ES-I3 (cell line): ENCODE results near the gene ZNF888.
A peak's percentile ranks its signal among the peaks of the same experiment; 100 is the strongest.

Source experiments
- H3K36me3 ChIP-seq: 2 replicates; pipeline ENCODE4 v1.6.1; 2013; ENCODE audit warnings: mild to moderate bottlenecking, low read length, control low read depth, moderate library complexity; ENCODE audit not compliant: insufficient read depth
- H3K4me1 ChIP-seq: 2 replicates; pipeline ENCODE4 v1.6.1; 2013; ENCODE audit warnings: mild to moderate bottlenecking, control low read depth, low read length; ENCODE audit not compliant: insufficient read depth
- H3K9ac ChIP-seq: 2 replicates; pipeline ENCODE4 v1.6.1; 2013; ENCODE audit warnings: low read depth, mild to moderate bottlenecking, low read length, moderate library complexity
- H3K9me3 ChIP-seq: 2 replicates; pipeline ENCODE4 v1.6.1; 2013; ENCODE audit warnings: mild to moderate bottlenecking, low read length, moderate library complexity; ENCODE audit not compliant: control insufficient read depth, insufficient read depth

The ZNF888 gene

DNA sequence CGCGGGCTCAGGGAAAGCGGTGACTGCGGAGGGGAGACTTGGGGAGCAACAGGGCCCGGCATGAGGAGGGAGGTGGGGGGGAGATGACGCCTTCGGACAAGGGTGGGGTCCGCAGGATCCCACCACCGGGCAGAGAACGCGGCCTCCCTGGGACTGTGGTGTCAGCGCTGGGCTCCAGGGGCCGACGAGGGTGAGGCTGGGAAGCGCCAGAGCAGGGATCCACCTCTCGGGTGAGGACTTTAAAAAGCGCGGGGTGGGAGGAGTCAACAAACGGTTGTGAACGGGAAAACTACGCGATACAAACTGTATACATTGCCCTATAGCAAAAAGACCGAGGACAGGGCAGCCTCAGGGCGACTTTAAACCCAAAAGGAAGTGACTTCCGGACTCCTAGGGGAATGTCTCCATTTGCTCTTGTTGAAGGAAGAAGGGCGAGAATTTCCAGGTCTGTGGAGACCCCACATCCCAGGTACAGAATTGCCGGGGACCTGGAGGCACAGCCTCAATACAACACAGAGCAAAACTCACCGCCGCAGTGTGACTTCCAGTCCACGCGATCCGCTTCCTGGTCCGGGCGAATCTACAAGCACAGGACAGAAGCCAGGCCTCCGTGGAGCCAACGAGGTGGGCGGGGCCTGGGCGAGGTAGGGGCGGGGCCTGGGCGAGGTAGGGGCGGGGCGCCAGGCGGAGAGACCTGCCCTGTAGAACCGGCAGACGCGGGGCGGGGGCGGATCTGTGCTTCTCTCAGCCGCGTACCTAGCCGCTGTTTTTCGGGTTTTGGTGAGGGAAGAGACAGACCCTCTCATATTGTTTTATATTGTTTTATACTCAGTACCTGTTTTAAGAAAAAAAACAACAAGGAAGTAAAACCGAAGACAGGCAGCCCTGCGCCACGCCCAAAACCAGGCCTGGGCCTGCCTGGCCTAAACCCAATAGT is at the start of gene ZNF888:
Gene ZNF888 (minus strand): TSS at position 588 of the 937 bp plus-strand sequence. CDS start 5,555 bp downstream, outside the sequence.
- Histone ChIP-seq H3K9me3 (no peaks in the 10 kb centered on the region), H3K4me1 (peaks cover 9% of the 10 kb centered on the region; the same call in 1 of the 2 replicates), H3K9ac (peak within 1 kb of the TSS; percentile 68), H3K36me3 (no peaks in the 10 kb centered on the region)

DNA sequence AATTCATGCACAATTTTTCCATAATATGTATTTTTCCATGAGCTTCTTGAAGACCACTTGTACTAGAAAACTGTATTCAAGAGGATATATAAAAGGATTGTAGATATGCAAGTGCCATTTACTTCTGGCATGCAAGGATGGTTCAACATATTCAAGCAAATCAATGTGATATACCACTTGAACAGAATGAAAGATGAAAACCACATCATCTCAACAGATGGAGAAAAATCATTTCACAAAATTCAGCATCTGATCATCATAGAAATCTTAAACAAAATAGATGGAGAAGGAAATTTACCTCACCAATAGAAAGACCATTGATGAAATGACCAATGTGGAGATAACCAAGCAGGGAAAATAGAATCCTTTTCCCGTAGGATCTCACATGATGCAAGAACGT is 44.5 kb upstream of the ZNF888 start:
- Histone ChIP-seq H3K9me3 (no peaks in the 10 kb centered on the region; the same call in 1 of the 2 replicates), H3K36me3 (no peaks in the 10 kb centered on the region), H3K4me1 (no peaks in the 10 kb centered on the region), H3K9ac (no peak overlapping the region)

DNA sequence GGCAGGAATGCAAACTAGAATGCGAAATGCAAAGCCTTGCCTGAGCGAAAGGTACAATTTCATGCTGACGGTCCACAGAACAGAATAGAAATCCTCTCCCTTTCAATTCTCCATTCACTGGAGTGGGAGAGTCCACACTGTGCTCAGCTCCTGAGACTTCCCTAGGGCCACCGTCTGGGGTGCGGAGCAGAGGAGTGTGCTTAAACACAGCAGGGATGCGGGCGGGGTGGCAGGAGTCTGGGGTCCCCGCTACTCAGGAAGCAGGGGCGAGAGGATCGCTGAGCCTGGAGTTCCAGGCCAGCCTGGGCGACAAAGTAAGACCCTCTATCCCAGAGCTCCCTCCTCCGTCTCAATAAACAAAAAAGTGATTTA is 40.0 kb upstream of the ZNF888 start:
- peaks cover 3% of the 10 kb centered on the region; the same call in 1 of the 2 replicates for H3K36me3 ChIP-seq
- peak overlapping the region; percentile 68 for H3K9ac ChIP-seq
- no peaks in the 10 kb centered on the region for H3K9me3 ChIP-seq
- no peaks in the 10 kb centered on the region for H3K4me1 ChIP-seq

DNA sequence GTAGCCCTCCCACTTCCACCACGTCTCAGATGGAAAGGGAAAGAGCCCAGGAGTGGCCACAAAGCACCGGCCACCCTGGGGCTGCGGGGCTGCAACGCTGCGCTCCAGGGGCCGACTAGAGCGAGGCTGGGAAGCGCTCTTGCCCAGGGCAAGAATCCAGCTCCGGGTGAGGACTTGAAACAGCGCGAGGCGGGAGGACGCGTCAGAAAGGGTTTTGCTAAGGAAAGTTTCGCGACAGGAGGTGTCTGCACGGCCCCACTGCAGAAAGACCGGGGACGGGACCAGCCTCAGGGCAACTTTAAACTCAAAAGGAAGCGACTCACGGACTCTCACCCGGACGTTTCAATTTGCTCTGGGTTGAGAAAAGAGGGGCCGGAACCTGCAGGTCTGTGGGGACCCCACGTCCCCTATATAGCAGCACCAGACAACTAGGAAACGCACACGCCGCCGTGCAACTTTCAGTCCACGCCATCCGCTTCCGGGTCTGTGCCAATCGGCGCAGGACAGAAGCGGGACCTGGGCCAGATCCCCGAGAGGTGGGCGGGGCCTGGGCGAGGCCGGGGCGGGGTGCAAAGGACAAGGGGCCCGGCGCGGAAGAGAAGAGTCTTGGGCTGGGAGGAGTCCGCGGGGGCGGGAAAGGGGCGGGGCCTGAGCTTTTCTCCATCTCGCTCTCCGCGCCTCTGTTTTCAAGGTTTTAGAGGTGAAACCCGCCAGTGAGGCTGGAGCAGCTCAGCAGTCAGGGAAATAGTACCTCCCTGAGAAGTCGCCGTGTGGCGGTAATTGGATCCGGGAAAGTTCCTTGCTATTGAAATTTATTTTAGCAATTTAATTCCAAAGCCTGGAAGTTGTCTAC is 39.4 kb upstream of the ZNF888 start, which contains the start of gene ZNF816:
Gene ZNF816 (minus strand): TSS at position 488 of the 853 bp plus-strand sequence. CDS start 6,792 bp downstream, outside the sequence.
- H3K9me3 ChIP-seq, result no peaks in the 10 kb centered on the region
- peak within 1 kb of the TSS; percentile 92 for H3K9ac ChIP-seq
- peaks cover 3% of the 10 kb centered on the region; the same call in 1 of the 2 replicates for H3K36me3 ChIP-seq
- H3K4me1 ChIP-seq, result no peaks in the 10 kb centered on the region

DNA sequence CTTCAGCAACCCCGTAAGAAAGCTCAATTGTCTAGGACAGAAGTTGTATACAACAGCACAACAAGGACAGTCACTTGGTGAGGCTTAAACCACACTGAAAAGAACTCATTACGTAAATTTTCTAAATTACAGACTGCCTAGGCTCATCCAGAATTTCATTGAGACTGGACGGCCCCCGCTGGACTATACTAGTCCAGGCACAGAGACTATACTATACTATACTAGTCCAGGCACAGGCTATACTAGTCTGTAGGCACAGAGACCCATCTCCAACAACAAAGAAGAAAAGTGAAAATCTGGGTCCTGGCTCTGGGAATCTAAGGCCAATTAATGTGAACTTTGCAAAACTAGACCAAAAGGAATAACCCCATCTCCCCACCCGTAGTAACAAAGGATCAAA is 38.8 kb upstream of the ZNF888 start:
- no peaks in the 10 kb centered on the region for H3K4me1 ChIP-seq
- no peaks in the 10 kb centered on the region for H3K9me3 ChIP-seq
- peaks cover 3% of the 10 kb centered on the region; the same call in 1 of the 2 replicates for H3K36me3 ChIP-seq
- H3K9ac ChIP-seq, result peak overlapping the region; percentile 92

DNA sequence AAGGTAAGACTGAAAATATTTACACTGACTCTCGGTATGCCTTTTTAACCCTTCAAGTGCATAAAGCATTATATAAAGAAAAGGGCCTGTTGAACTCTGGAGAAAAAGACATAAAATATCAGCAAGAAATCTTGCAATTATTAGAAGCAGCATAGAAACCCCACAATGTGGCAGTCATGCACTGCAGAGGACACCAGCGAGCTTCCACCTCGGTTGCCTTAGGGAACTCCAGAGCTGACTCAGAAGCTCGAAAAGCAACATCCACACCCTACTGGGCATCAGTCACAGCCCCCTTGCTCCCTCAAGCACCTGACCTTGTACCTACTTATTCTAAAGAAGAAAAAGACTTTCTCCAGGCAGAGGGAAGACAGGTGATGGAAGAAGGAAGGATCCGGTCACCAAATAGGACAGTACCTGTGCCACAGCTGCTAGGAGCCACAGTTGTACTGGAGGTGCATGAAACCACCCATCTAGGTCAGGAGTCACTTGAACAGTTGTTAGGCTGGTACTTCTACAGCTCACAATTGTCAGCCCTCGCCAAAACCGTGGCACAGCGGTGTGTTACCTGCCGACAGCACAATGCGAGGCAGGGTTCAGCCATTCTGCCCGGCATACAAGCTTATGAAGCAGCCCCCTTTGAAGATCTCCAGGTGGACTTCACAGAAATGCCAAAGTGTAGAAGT is 36.5 kb upstream of the ZNF888 start:
- Histone ChIP-seq H3K36me3 (peaks cover 7% of the 10 kb centered on the region), H3K9ac (no peak overlapping the region), H3K4me1 (no peaks in the 10 kb centered on the region), H3K9me3 (no peaks in the 10 kb centered on the region)

DNA sequence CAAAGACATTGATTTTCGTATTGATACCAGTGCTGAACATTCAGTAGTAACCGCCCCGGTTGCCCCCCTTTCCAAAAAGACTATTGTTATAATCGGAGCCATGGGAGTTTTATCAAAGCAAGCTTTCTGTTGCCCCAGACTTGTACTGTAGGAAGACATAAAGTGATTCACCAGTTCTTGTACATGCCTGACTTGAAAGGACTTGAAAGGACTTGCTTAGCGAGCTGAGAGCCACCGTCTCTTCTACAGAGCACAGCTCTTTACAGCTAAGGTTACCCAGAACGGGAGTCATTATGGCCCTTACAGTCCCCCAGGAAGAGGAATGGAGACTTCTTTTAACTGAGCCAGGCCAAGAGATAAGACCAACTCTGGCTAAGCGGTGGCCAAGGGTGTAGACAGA is 34.4 kb upstream of the ZNF888 start:
- H3K9ac ChIP-seq, result no peak overlapping the region
- peaks cover 7% of the 10 kb centered on the region for H3K36me3 ChIP-seq
- H3K4me1 ChIP-seq, result no peaks in the 10 kb centered on the region
- H3K9me3 ChIP-seq, result peaks cover 7% of the 10 kb centered on the region; the same call in 1 of the 2 replicates

DNA sequence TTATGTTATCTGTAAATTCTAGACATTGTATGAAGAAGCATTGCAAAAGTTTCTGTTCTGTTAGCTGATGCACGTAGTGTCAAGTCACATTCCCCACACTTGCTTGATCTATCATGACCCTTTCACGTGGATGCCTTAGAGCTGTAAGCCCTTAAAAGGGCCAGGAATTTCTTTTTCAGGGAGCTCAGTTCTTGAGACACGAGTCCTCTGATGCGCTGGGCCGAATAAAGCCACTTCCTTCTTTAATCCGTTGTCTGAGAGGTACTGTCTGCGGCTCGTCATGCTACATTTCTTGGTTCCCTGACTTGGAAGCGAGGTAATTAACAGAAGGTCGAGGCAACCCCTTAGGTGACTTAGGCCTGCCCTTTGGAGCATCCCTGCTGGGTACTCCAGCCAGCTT is 33.7 kb upstream of the ZNF888 start:
- H3K9me3 ChIP-seq, result peaks cover 10% of the 10 kb centered on the region; the same call in 1 of the 2 replicates
- no peaks in the 10 kb centered on the region for H3K4me1 ChIP-seq
- H3K9ac ChIP-seq, result no peak overlapping the region
- H3K36me3 ChIP-seq, result peaks cover 13% of the 10 kb centered on the region

DNA sequence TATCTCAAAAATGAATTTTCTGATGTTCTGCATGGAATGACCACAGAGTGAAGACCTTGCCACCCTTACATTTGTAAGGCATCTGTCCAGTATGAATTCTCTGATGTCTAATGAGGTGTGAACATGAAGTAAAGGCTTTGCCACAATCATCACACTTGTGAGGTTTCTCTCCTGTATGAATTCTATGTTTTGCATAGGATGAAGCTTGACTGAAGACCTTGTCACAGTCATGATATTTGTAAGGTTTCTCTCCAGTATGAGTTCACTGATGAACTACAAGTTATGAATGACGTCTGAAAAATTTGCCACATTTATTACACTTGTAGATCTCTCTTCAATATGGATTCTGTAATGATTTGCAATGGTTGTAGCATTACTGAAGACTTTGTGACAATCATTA is 26.2 kb upstream of the ZNF888 start:
- Histone ChIP-seq H3K9me3 (peaks cover 26% of the 10 kb centered on the region), H3K36me3 (peaks cover 26% of the 10 kb centered on the region), H3K4me1 (peaks cover 6% of the 10 kb centered on the region), H3K9ac (no peak overlapping the region)

DNA sequence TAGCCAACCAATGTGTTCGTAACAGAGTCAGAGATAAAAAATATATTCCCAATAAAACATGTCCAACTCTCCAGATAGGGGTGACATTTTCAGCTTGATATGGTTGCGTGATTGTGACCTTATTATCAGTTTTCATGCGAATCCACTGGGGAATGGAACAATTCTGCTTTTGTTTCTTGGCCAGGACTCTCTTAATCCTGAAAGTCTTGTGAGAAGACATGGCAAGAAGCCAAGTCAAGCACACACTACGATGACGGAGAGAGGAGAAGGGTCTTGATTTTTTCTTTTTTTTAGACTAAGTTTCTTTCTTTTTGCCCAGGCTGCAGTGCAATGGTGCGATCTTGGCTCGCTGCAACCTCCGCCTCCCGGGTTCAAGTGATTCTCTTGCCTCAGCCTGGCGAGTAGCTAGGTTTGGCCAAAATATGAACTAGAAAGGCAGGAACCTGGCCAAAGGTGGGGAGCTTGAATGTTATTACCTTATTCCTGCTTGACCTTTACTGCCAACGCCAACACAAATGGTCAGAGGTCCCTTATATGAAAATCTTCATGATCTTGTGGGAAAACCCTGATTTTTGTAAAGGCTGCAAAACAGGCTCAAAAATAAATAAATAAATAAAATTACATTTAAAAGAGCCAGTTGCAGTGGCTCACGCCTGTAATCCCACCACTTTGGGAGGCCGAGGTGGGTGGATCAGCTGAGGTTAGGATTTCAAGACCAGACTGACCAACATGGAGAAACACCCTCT is 25.0 kb upstream of the ZNF888 start:
- H3K9me3 ChIP-seq, result peaks cover 25% of the 10 kb centered on the region
- H3K4me1 ChIP-seq, result peaks cover 12% of the 10 kb centered on the region
- H3K36me3 ChIP-seq, result peaks cover 26% of the 10 kb centered on the region
- no peak overlapping the region for H3K9ac ChIP-seq

DNA sequence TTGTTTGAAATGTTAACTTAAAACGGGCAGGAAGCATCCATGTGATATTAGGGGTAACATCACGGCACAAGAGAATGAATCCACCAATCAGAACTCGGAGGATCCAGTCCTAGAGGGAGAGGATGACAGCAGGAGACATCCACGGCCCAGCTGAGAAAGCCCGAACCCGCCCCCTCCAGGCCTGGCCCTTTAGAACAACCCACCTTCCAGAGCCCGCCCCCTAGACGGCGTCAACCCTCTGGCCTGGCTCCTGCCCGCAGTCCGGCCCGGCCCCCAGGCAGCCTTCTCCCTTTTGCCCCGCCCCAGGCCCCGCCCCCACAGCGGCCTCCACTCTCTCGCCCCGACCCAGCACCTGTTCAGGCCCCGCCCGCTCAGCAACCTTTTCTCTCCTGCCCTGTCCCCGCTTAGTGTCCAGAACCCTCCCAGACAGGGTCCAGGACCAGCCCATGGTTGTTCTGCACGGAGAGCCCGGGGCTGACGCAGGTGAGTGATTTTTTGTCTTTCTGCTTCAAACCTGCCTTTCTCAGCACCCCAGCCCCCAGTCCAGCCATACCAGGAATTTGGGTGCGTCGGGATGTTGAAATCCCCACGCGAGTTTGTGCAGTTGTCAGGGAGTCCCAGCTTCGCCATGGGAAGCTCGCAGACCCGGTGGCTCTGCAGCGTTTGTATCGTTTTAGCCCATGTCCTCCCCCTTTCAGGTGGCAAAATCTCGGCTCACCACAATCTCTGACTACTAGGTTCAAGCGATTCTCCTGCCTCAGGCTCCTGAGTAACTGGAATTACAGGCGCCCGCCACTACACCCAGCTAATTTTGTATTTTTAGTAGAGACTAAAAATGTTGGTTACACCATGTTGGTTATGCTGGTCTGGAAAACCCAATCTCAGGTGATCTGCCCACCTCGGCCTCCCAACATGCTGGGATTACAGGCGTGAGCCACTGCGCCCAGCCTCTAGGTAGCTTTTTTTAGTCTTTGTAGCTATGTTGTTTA is 23.4 kb upstream of the ZNF888 start:
- peaks cover 17% of the 10 kb centered on the region for H3K36me3 ChIP-seq
- peaks cover 12% of the 10 kb centered on the region for H3K4me1 ChIP-seq
- no peak overlapping the region; the same call in 1 of the 2 replicates for H3K9ac ChIP-seq
- peaks cover 16% of the 10 kb centered on the region for H3K9me3 ChIP-seq

DNA sequence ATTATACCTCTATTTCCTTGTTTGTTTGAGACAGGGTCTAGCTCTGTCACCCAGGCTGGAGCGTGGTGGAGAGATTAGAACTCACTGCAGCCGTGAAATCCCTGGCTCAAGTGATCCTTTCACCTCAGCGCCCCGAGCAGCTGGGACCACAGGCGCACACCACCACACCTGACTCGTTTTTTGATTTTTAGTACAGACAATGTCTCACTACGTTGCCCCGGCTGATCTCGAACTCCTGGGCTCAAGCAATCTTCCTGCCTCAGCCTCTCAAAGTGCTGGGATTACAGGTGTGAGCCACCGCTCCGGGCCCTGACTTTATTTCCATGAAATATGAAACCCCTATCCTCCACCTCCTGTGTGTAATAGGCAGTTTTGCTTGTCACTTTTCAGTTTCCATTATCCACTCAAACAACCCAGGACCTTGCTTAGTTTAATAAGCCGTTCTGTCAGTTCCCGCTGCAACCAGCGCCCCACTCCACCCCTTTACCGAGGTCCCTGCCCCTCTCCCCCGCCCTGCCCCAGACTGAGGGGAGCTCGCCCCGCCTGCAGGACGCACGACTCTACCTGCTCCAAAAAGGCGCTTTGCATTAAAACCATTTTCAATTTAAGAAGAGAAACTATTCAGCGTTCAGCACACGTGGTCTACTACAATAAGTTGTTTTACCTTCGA is 22.6 kb upstream of the ZNF888 start:
- peaks cover 12% of the 10 kb centered on the region for H3K4me1 ChIP-seq
- H3K9ac ChIP-seq, result no peak overlapping the region; the same call in 1 of the 2 replicates
- H3K36me3 ChIP-seq, result peaks cover 11% of the 10 kb centered on the region
- peaks cover 13% of the 10 kb centered on the region for H3K9me3 ChIP-seq
